Measurements from ENCODE around the gene MRC1. TPM values are rescaled to one million over a fixed set of nuclear protein-coding genes. Genes with fewer than 3 reads are reported as not detected.

Gene MRC1
- total and polyA plus RNA-seq, 2 experiments from 2014 or later, result not detected

GRCh38 chr10:17785276-17785930 is 23.7 kb upstream of the MRC1 start (continued):
- TF ChIP-seq ZNF462 (CRISPR knock-in tag; IDR thresholded peaks at IDR 0.05) (no peak), REST (IDR thresholded peaks at IDR 0.05; ENCODE audit: unreplicated experiment) (no peak)

Measured in GM23338 (cell line).